Activated naive CD4-positive, alpha-beta T cell (primary cell): ENCODE data around the gene USB1.
A peak's percentile ranks its signal among the peaks of the same experiment; 100 is the strongest.
"Not testable (repeated sequence)": the region's sequence is repeated elsewhere in the genome, so short reads cannot be mapped to it uniquely, and the experiment has no call there.

Source experiments
- DNase-seq, 4 experiments: peaks; one replicate each; lab custom pipeline; 2025; lab: John Stamatoyannopoulos, UW

USB1 gene

GRCh38 chr16:57994361-57994760 lies 6.8 kb upstream of the USB1 start:
- no peak for DNase-seq

- peak in 2 of 4 experiments; percentile 12 to 14 for DNase-seq
Measured at GRCh38 chr16:57994778-57995177, 6.4 kb upstream of the USB1 start.

GRCh38 chr16:57995721-57996405 lies 5.3 kb upstream of the USB1 start:
- no peak for DNase-seq

- no peak for DNase-seq
Measured at GRCh38 chr16:57996406-57997175, 4.6 kb upstream of the USB1 start.

- DNase-seq, result no peak
Measured at GRCh38 chr16:57997176-57997527, 4.1 kb upstream of the USB1 start.

- DNase-seq, result no peak
Measured at GRCh38 chr16:57997528-57998265, 3.5 kb upstream of the USB1 start.

GRCh38 chr16:57998486-57998885 lies 2.7 kb upstream of the USB1 start:
- DNase-seq, result peak in 2 of 4 experiments; percentile 12 to 27

- no peak for DNase-seq
Measured at GRCh38 chr16:57998992-57999365, 2.2 kb upstream of the USB1 start.

GRCh38 chr16:57999366-57999970 lies 1.7 kb upstream of the USB1 start:
- DNase-seq, result peak in 1 of 4 experiments; percentile 42

GRCh38 chr16:57999971-58000705 lies 1.1 kb upstream of the USB1 start, which contains the start of gene ZNF319:
Gene ZNF319, minus strand, starts transcription at chr16:58000672. Its CDS starts 2,407 bp downstream, at chr16:57998265.
- DNase-seq, result peak in 1 of 4 experiments; percentile 42

GRCh38 chr16:58001781-58002415 lies 691 bp downstream of the USB1 start:
- DNase-seq, result no peak

- DNase-seq, result no peak
Measured at GRCh38 chr16:58002416-58002800, 1.2 kb downstream of the USB1 start.

GRCh38 chr16:58002936-58003335 lies 1.7 kb downstream of the USB1 start:
- DNase-seq, result no peak

GRCh38 chr16:58004736-58005135 lies 3.5 kb downstream of the USB1 start:
- DNase-seq, result not testable (repeated sequence)

- no peak for DNase-seq
Measured at GRCh38 chr16:58009856-58010416, 8.7 kb downstream of the USB1 start.

- no peak for DNase-seq
Measured at GRCh38 chr16:58010886-58011285, 9.7 kb downstream of the USB1 start.

GRCh38 chr16:58011652-58012051 lies 10.4 kb downstream of the USB1 start:
- no peak for DNase-seq

GRCh38 chr16:58012481-58012880 lies 11.3 kb downstream of the USB1 start:
- no peak for DNase-seq

GRCh38 chr16:58013201-58013956 lies 12.2 kb downstream of the USB1 start:
- no peak for DNase-seq

GRCh38 chr16:58016840-58017446 lies 15.7 kb downstream of the USB1 start:
- DNase-seq, result no peak
